ENCODE results near the gene TEKT1. TPM values are rescaled to one million over a fixed set of nuclear protein-coding genes. Genes with fewer than 3 reads are reported as not detected.
"Not testable (repeated sequence)": the region's sequence is repeated elsewhere in the genome, so short reads cannot be mapped to it uniquely, and the experiment has no call there.

The TEKT1 gene
- total RNA-seq (ENCODE audit: insufficient read depth, low replicate concordance): 0.72 TPM

GRCh38 chr17:6831661-6832263 lies at the start of gene TEKT1:
TSS of gene TEKT1 (minus strand) at chr17:6831729. CDS start at chr17:6830376, 1,353 bp downstream.
- DNase-seq (ENCODE audit: low spot score): peak; percentile 78

- DNase-seq (ENCODE audit: low spot score): peak; percentile 70
Measured at GRCh38 chr17:6879221-6879975, 47.9 kb upstream of the TEKT1 start.

GRCh38 chr17:6875276-6875675 lies 43.7 kb upstream of the TEKT1 start:
- DNase-seq (ENCODE audit: low spot score): not testable (repeated sequence)

GRCh38 chr17:6872936-6873335 lies 41.4 kb upstream of the TEKT1 start:
- DNase-seq (ENCODE audit: low spot score): no peak

GRCh38 chr17:6870841-6871240 lies 39.3 kb upstream of the TEKT1 start:
- no peak for DNase-seq (ENCODE audit: low spot score)

- no peak for DNase-seq (ENCODE audit: low spot score)
Measured at GRCh38 chr17:6868582-6868981, 37.1 kb upstream of the TEKT1 start.

GRCh38 chr17:6867849-6868248 lies 36.3 kb upstream of the TEKT1 start:
- DNase-seq (ENCODE audit: low spot score): no peak

GRCh38 chr17:6862825-6863224 lies 31.3 kb upstream of the TEKT1 start:
- no peak for DNase-seq (ENCODE audit: low spot score)

GRCh38 chr17:6862122-6862521 lies 30.6 kb upstream of the TEKT1 start:
- DNase-seq (ENCODE audit: low spot score): no peak

GRCh38 chr17:6857904-6858303 lies 26.4 kb upstream of the TEKT1 start:
- DNase-seq (ENCODE audit: low spot score): no peak

GRCh38 chr17:6857336-6857735 lies 25.8 kb upstream of the TEKT1 start:
- DNase-seq (ENCODE audit: low spot score): no peak

GRCh38 chr17:6856051-6856450 lies 24.5 kb upstream of the TEKT1 start:
- no peak for DNase-seq (ENCODE audit: low spot score)

GRCh38 chr17:6853764-6854442 lies 22.4 kb upstream of the TEKT1 start:
- no peak for DNase-seq (ENCODE audit: low spot score)

GRCh38 chr17:6848545-6849179 lies 17.1 kb upstream of the TEKT1 start:
- DNase-seq (ENCODE audit: low spot score): not testable (repeated sequence)

- not testable (repeated sequence) for DNase-seq (ENCODE audit: low spot score)
Measured at GRCh38 chr17:6846138-6846537, 14.6 kb upstream of the TEKT1 start.

GRCh38 chr17:6844406-6844805 lies 12.9 kb upstream of the TEKT1 start:
- not testable (repeated sequence) for DNase-seq (ENCODE audit: low spot score)

- DNase-seq (ENCODE audit: low spot score): peak; percentile 57
Measured at GRCh38 chr17:6843241-6843880, 11.8 kb upstream of the TEKT1 start.

- not testable (repeated sequence) for DNase-seq (ENCODE audit: low spot score)
Measured at GRCh38 chr17:6841769-6842168, 10.2 kb upstream of the TEKT1 start.

GRCh38 chr17:6830383-6830986 lies 1.0 kb downstream of the TEKT1 start:
- no peak for DNase-seq (ENCODE audit: low spot score)

- no peak for DNase-seq (ENCODE audit: low spot score)
Measured at GRCh38 chr17:6823011-6823442, 8.5 kb downstream of the TEKT1 start.

GRCh38 chr17:6818938-6819337 lies 12.6 kb downstream of the TEKT1 start:
- DNase-seq (ENCODE audit: low spot score): no peak
